Mucosa of descending colon (tissue), 3 donors: ENCODE data around the gene PTGFRN. TPM values are rescaled to one million over a fixed set of nuclear protein-coding genes. Genes with fewer than 3 reads are reported as not detected.
"Not testable (repeated sequence)": the region's sequence is repeated elsewhere in the genome, so short reads cannot be mapped to it uniquely, and the experiment has no call there.

Experiments
- ATAC-seq: fragments of 200-7000 bp; cut with Tn5 transposase; one replicate; pipeline ENCODE4 v1.9.1; 2020; ENCODE audit warnings: mild to moderate bottlenecking, moderate library complexity
- DNase-seq, 3 donors: peaks; one replicate each; pipeline ENCODE4 v3.0.0-alpha.2; 2020
- H3K36me3 ChIP-seq: fragments of 200-600 bp; one replicate; pipeline ENCODE4 v1.8.0; 2021; ENCODE audit warnings: low read depth, mild to moderate bottlenecking
- H3K4me1 ChIP-seq: fragments of 200-600 bp; one replicate; pipeline ENCODE4 v1.8.0; 2021; ENCODE audit warnings: low read depth, mild to moderate bottlenecking
- H3K4me3 ChIP-seq: fragments of 200-600 bp; one replicate; pipeline ENCODE4 v1.8.0; 2021; ENCODE audit warnings: mild to moderate bottlenecking
- H3K9me3 ChIP-seq: fragments of 200-600 bp; one replicate; pipeline ENCODE4 v1.8.0; 2021; ENCODE audit warnings: mild to moderate bottlenecking
- intact Hi-C, 2 donors: fragments of 100-400 bp; cut with DNase I in 1 of 2; cut with micrococcal nuclease in 1 of 2; formaldehyde crosslinking; loops; one replicate each; pipeline versions ENCODE4 v1.11.0 to v1.11.1; 2022; cut with DNase I, micrococcal nuclease
- total RNA-seq, 3 donors: library from RNA; stranded (reverse); fragmentation: NEBNext Ultra II Directional in 2 of 3; extraction: Animal tissue kit (Norgen Biotek cat#: 25700) in 2 of 3; gene quantifications; one replicate each; pipeline versions ENCODE4 v1.2.1 to v1.2.4, GENCODE V29; 2021 to 2023
- TF ChIP-seq, protein P1 (sequence below): fragments of 200-600 bp; IDR thresholded peaks from one replicate; pipeline ENCODE4 v1.8.0; 2022; ENCODE audit warnings: antibody characterized with exemption, mild to moderate bottlenecking
- donor health status: DM: no; HTN: no; CAD: no; lungs with moderate emphysema.
- donor health status: DM: no; HTN: no; CAD: no.
- donor health status: DM: no; HTN: yes; CAD: no.

The PTGFRN gene
- total RNA-seq, 3 donors from 2014 or later: 74.4 to 185 (median 84.4) TPM

GRCh38 chr1:116934586-116935207 is 25.0 kb downstream of the PTGFRN start:
- TF ChIP-seq, protein P1, sequence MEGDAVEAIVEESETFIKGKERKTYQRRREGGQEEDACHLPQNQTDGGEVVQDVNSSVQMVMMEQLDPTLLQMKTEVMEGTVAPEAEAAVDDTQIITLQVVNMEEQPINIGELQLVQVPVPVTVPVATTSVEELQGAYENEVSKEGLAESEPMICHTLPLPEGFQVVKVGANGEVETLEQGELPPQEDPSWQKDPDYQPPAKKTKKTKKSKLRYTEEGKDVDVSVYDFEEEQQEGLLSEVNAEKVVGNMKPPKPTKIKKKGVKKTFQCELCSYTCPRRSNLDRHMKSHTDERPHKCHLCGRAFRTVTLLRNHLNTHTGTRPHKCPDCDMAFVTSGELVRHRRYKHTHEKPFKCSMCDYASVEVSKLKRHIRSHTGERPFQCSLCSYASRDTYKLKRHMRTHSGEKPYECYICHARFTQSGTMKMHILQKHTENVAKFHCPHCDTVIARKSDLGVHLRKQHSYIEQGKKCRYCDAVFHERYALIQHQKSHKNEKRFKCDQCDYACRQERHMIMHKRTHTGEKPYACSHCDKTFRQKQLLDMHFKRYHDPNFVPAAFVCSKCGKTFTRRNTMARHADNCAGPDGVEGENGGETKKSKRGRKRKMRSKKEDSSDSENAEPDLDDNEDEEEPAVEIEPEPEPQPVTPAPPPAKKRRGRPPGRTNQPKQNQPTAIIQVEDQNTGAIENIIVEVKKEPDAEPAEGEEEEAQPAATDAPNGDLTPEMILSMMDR: no peak
- H3K9me3 ChIP-seq: no peaks in the 10 kb centered on the region
- no peak for DNase-seq
- H3K4me1 ChIP-seq: no peaks in the 10 kb centered on the region
- ATAC-seq: no peak
- H3K36me3 ChIP-seq: no peaks in the 10 kb centered on the region
- no peak overlapping the region for H3K4me3 ChIP-seq
- intact Hi-C loops: no loop called here

- TF ChIP-seq, protein P1: no peak
- Histone ChIP-seq H3K9me3 (no peaks in the 10 kb centered on the region), H3K4me1 (no peaks in the 10 kb centered on the region), H3K4me3 (no peak overlapping the region), H3K36me3 (no peaks in the 10 kb centered on the region)
- intact Hi-C loops: no loop called here
- no peak for DNase-seq
- no peak for ATAC-seq
Observed at GRCh38 chr1:116938216-116938615, 28.5 kb downstream of the PTGFRN start.

DNA sequence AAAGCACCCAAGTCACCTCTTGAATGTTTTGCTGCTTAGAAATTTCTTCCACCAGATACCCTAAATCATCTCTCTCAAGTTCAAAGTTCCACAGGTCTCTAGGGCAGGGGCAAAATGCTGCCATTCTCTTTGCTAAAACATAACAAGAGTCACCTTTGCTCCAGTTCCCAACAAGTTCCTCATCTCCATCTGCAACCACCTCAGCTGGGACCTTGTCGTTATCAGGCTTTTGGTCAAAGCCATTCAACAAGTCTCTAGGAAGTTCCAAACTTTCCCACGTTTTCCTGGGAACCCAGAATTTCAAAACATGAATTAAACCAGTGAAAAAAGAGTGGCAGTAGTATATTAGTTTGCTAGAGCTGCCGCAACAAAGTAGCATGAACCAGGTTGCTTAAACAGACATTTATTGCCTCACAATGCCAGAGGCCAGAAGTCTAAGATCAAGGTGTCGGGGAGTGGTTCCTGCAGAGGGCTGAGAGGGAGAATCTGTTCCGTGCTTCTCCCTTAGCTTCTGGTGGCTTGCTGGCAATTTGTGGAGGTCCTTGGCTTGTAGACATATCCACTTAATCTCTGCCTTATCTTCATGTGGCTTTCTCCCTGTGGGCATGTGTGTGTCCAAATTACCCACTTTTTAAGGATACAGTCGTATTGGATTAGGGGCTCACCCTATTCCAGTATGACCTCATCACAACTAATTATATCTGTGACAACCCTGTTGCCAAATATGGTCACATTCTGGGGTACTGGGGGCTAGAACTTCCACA is 30.2 kb downstream of the PTGFRN start:
- intact Hi-C loops, H3K36me3 ChIP-seq, DNase-seq, H3K4me3 ChIP-seq, H3K4me1 ChIP-seq, H3K9me3 ChIP-seq: not testable (repeated sequence)
- peak; percentile 84 for ATAC-seq

DNA sequence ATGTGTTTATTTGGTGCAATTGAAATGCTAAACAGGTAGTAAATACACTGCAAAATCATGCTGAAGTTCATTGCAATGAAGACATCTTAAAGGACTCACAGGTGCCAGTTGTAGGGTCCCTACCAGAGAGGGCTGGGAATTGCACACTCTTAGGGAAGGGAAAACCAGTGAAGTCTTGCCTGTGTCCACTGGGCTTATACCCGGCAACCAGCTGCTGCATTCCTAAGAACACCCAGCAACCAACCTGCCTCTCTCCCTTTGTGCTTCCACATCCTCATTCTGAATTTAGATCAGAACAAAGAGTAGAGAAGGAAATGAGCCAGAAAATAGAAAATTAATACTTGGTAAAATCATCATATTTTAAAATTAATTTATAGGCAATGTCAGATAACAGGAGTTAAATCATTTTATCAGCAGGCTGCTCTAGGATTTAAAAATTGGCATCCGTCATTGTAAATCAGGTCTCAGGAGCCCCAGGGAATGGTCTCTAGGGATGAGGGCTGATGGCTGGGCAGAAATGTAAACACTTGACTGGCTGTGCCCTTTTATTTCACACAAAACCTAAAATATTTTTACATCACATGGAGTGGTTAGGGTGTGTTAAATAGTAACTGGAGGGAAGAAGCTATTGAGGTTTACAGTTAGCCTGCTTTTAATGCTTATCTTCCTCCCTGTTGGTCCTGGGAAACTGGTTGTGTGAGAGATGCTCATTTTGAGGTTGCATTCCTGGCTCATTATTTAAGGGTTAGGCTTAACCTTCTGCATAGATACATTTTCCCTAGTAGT is 31.3 kb downstream of the PTGFRN start:
- ATAC-seq: no peak
- H3K36me3 ChIP-seq: no peaks in the 10 kb centered on the region
- intact Hi-C loops: no loop called here

DNA sequence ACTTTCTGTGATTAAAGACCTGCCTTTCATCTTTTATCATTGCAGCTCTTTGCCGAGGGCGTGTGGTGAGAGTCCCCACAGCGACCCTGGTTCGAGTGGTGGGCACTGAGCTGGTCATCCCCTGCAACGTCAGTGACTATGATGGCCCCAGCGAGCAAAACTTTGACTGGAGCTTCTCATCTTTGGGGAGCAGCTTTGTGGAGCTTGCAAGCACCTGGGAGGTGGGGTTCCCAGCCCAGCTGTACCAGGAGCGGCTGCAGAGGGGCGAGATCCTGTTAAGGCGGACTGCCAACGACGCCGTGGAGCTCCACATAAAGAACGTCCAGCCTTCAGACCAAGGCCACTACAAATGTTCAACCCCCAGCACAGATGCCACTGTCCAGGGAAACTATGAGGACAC is 32.0 kb downstream of the PTGFRN start:
- ATAC-seq (no peak), DNase-seq (no peak)
- TF ChIP-seq, protein P1: no peak
- Histone ChIP-seq H3K4me3 (no peak overlapping the region), H3K4me1 (no peaks in the 10 kb centered on the region), H3K9me3 (no peaks in the 10 kb centered on the region), H3K36me3 (no peaks in the 10 kb centered on the region)
- intact Hi-C loops: no loop called here

More for the DNA sequence above, 31.3 kb downstream of the PTGFRN start:
- Histone ChIP-seq H3K9me3 (no peaks in the 10 kb centered on the region), H3K4me3 (no peak overlapping the region), H3K4me1 (no peaks in the 10 kb centered on the region)
- DNase-seq: no peak
- TF ChIP-seq, protein P1: no peak

DNA sequence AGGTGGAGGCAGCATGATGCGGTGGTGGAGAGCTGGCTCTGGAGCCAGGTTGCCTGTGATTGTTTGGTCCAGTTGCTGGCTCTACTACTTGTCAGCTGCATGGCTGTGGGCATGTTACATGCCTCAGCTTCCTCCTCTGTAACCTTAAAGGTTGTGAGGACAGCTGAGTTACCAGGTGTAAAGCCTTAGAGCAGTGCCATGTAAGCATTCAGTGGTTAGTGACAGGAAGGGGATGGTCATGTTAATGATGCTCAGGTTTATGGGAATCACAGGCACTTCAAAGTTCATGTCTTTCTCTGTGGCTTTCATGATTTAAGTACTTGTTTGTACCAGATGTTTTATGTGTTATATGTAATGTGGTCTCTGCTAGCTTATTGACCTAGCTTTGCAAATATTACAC is 32.6 kb downstream of the PTGFRN start:
- Histone ChIP-seq H3K4me1 (no peaks in the 10 kb centered on the region), H3K4me3 (no peak overlapping the region), H3K9me3 (no peaks in the 10 kb centered on the region), H3K36me3 (no peaks in the 10 kb centered on the region)
- intact Hi-C loops: no loop called here
- TF ChIP-seq, protein P1: no peak
- ATAC-seq: peak; percentile 32
- no peak for DNase-seq
